ENCODE results near the gene STK16. TPM values are rescaled to one million over a fixed set of nuclear protein-coding genes. Genes with fewer than 3 reads are reported as not detected.

The STK16 gene
- total RNA-seq, 1 experiment from 2014 or later: 22.3 TPM

- no peak for DNase-seq (ENCODE audit: low read depth)
Observed at GRCh38 chr2:219213486-219214071, 31.7 kb upstream of the STK16 start.

GRCh38 chr2:219214141-219214540 is 31.1 kb upstream of the STK16 start:
- no peak for DNase-seq (ENCODE audit: low read depth)

GRCh38 chr2:219214786-219215185 is 30.5 kb upstream of the STK16 start:
- DNase-seq (ENCODE audit: low read depth): no peak

- DNase-seq (ENCODE audit: low read depth): no peak
Observed at GRCh38 chr2:219215871-219216534, 29.3 kb upstream of the STK16 start.

- no peak for DNase-seq (ENCODE audit: low read depth)
Observed at GRCh38 chr2:219216535-219216915, 28.8 kb upstream of the STK16 start.

- DNase-seq (ENCODE audit: low read depth): peak; percentile 77
Observed at GRCh38 chr2:219218217-219218731, 27.0 kb upstream of the STK16 start.

GRCh38 chr2:219218732-219219701 is 26.3 kb upstream of the STK16 start, which contains the start of gene ABCB6:
Gene ABCB6 (minus strand): TSS chr2:219218958. CDS start chr2:219218673, 285 bp downstream.
- peak; percentile 94 for DNase-seq (ENCODE audit: low read depth)

GRCh38 chr2:219219784-219220532 is 25.3 kb upstream of the STK16 start:
- no peak for DNase-seq (ENCODE audit: low read depth)

GRCh38 chr2:219220652-219221402 is 24.5 kb upstream of the STK16 start:
- no peak for DNase-seq (ENCODE audit: low read depth)

- peak; percentile 5 for DNase-seq (ENCODE audit: low read depth)
Observed at GRCh38 chr2:219221957-219222518, 23.2 kb upstream of the STK16 start.

GRCh38 chr2:219223831-219224610 is 21.3 kb upstream of the STK16 start:
- no peak for DNase-seq (ENCODE audit: low read depth)

GRCh38 chr2:219225350-219225749 is 19.9 kb upstream of the STK16 start:
- DNase-seq (ENCODE audit: low read depth): no peak

- DNase-seq (ENCODE audit: low read depth): no peak
Observed at GRCh38 chr2:219228041-219228910, 17.0 kb upstream of the STK16 start.

GRCh38 chr2:219228911-219229304 is 16.4 kb upstream of the STK16 start:
- DNase-seq (ENCODE audit: low read depth): no peak

GRCh38 chr2:219229305-219230058 is 15.8 kb upstream of the STK16 start, which contains the start of the genes ANKZF1 and ATG9A:
Gene ANKZF1 (plus strand): TSS chr2:219229806. CDS start chr2:219230258, 452 bp downstream.
Gene ATG9A (minus strand): TSS chr2:219229636. CDS start chr2:219228024, 1,612 bp downstream.
- peak; percentile 98 for DNase-seq (ENCODE audit: low read depth)

- DNase-seq (ENCODE audit: low read depth): peak; percentile 44
Observed at GRCh38 chr2:219230059-219230540, 15.2 kb upstream of the STK16 start.

- no peak for DNase-seq (ENCODE audit: low read depth)
Observed at GRCh38 chr2:219234331-219234730, 10.9 kb upstream of the STK16 start.

Measured in LHCN-M2 (cell line).